ENCODE measurements around the gene TOMM20. TPM values are rescaled to one million over a fixed set of nuclear protein-coding genes. Genes with fewer than 3 reads are reported as not detected.
A peak's percentile ranks its signal among the peaks of the same experiment; 100 is the strongest.
"Not testable (repeated sequence)": the region's sequence is repeated elsewhere in the genome, so short reads cannot be mapped to it uniquely, and the experiment has no call there.

Gene TOMM20
- total RNA-seq, 2 experiments from 2014 or later = 72.2 to 81.7 TPM

DNA sequence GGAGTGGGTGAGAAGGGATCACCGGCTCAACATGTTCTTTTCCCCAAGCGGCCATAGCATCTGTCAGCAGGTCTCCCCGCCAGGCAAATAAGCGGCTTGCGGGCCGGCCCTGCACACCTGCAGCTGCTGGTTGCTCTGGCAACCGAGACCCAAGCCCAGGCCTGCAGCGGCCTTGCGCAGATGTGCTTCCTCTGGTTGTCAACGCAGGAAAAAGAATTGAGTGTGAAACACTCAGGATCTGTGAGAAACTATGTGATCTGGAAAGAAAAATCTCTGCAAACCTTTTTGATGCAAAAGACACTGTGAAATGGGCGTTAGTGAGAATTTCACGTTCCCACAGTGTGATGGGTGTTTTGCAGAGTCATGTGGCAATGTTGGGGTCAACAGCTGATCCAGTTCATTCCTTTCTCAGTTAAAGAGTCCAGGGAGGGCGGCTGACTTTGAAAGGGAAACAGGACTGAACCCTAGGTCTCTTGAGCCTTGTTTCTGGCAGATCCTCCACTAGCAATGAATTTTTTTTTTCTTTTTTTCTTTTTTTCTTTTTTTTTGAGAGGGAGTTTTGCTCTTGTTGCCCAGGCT, 28.4 kb downstream of the TOMM20 start:
- ChIA-PET POLR2A (interaction anchor here (0.6 kb wide), 1 partner anchor 227 kb away, joined by 3 read pairs; the partner anchor contains the start of gene ARID4B), CTCF (no interaction called here)
- ATAC-seq (no peak), DNase-seq (no peak)
- peaks cover 2% of the 10 kb centered on the region for H3K36me3 Mint-ChIP-seq (ENCODE audit: low read depth)
- no peak overlapping the region for H3K27ac Mint-ChIP-seq
- no peak overlapping the region for H3K4me3 Mint-ChIP-seq
- no peaks in the 10 kb centered on the region for H3K9me3 Mint-ChIP-seq (ENCODE audit: insufficient read depth)
- peaks cover 5% of the 10 kb centered on the region for H3K27me3 Mint-ChIP-seq (ENCODE audit: low read depth)
- H3K4me1 Mint-ChIP-seq (ENCODE audit: low read depth) = peaks cover 40% of the 10 kb centered on the region

- DNase-seq = no peak
- no peak for ATAC-seq
- ChIA-PET CTCF (interaction anchor here (0.6 kb wide), 1 partner anchor 500 kb away, joined by 3 read pairs; no protein-coding TSS in a partner anchor), POLR2A (no interaction called here)
- no peak overlapping the region for H3K27ac Mint-ChIP-seq
- H3K27me3 Mint-ChIP-seq (ENCODE audit: low read depth) = peaks cover 5% of the 10 kb centered on the region
- H3K9me3 Mint-ChIP-seq (ENCODE audit: insufficient read depth) = no peaks in the 10 kb centered on the region
- H3K4me1 Mint-ChIP-seq (ENCODE audit: low read depth) = peaks cover 29% of the 10 kb centered on the region
- H3K36me3 Mint-ChIP-seq (ENCODE audit: low read depth) = peaks cover 2% of the 10 kb centered on the region
- H3K4me3 Mint-ChIP-seq = no peak overlapping the region
Measured at GRCh38 chr1:235098991-235099390, 29.6 kb downstream of the TOMM20 start.

DNA sequence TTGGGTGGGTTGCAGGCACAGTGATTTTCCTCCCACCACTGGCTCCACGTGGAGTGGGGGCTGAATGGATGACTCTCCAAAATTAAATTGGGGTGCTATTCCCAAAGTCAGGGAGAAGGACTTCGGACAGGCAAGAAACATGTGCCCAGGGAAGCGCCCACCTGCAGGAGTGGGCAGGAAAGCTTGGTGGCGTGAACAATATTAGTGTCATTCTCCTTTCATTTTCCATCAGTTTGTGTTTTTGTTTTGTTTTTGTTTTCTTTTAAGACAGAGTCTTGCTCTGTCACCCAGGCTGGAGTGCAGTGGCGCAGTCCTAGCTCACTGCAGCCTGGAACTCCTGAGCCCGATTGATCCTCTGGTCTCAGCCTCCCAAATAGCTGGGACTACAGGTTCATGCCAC, 30.1 kb downstream of the TOMM20 start:
- H3K27ac Mint-ChIP-seq = no peak overlapping the region
- POLR2A ChIA-PET = no interaction called here
- H3K36me3 Mint-ChIP-seq (ENCODE audit: low read depth) = no peaks in the 10 kb centered on the region
- H3K27me3 Mint-ChIP-seq (ENCODE audit: low read depth) = peaks cover 5% of the 10 kb centered on the region
- no peaks in the 10 kb centered on the region for H3K9me3 Mint-ChIP-seq (ENCODE audit: insufficient read depth)
- DNase-seq (no peak), ATAC-seq (no peak)
- CTCF ChIA-PET = no interaction called here
- peaks cover 29% of the 10 kb centered on the region for H3K4me1 Mint-ChIP-seq (ENCODE audit: low read depth)
- H3K4me3 Mint-ChIP-seq = no peak overlapping the region

- H3K4me1 Mint-ChIP-seq (ENCODE audit: low read depth) = peaks cover 27% of the 10 kb centered on the region
- CTCF ChIA-PET = interaction anchor here (0.6 to 1.0 kb wide), 3 partner anchors 20 to 320 kb away, joined by 3 read pairs; no protein-coding TSS in a partner anchor
- H3K36me3 Mint-ChIP-seq (ENCODE audit: low read depth); H3K9me3 Mint-ChIP-seq (ENCODE audit: insufficient read depth); H3K27me3 Mint-ChIP-seq (ENCODE audit: low read depth); H3K27ac Mint-ChIP-seq; DNase-seq; POLR2A ChIA-PET; H3K4me3 Mint-ChIP-seq; ATAC-seq: not testable (repeated sequence)
Measured at GRCh38 chr1:235097501-235097900, 31.1 kb downstream of the TOMM20 start.

DNA sequence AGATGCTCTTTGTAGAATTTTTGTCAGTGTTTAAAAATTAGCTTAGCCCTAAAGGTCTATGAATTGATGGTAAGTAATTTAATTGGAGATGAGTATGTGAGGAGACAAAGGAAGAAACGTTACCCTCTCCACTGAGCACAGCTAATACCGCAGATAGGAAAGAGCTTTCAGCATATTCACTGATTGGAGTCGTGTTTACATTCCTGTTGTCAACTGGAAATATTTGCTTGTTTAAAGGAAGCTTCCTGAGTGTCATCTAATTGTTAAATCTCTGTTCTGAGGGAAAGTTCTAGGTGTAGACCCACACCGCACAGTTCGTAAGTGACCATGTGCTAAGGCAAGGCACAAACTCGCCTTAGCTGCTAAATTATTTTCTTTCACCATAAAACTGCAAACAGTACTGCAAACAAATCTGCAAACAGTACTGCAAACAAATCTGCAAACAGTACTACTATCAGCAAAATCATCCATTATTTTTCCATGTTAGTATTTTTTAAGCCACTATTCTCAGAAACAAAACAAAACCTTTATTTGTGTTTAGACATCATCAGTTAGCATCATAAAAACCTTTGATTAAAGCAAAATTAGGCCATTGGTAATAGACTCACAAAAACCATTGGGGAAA, 32.6 kb downstream of the TOMM20 start:
- H3K36me3 Mint-ChIP-seq (ENCODE audit: low read depth) = no peaks in the 10 kb centered on the region
- ATAC-seq (no peak), DNase-seq (no peak)
- peaks cover 5% of the 10 kb centered on the region for H3K27me3 Mint-ChIP-seq (ENCODE audit: low read depth)
- ChIA-PET CTCF (interaction anchor here (0.7 to 1.6 kb wide), 6 partner anchors 9 to 611 kb away, joined by 3 to 7 read pairs (median 5); no protein-coding TSS in a partner anchor), POLR2A (interaction anchor here (1.6 kb wide), 1 partner anchor 14 kb away, joined by 4 read pairs; no protein-coding TSS in a partner anchor)
- H3K9me3 Mint-ChIP-seq (ENCODE audit: insufficient read depth) = no peaks in the 10 kb centered on the region
- no peak overlapping the region for H3K27ac Mint-ChIP-seq
- H3K4me1 Mint-ChIP-seq (ENCODE audit: low read depth) = peaks cover 16% of the 10 kb centered on the region
- no peak overlapping the region for H3K4me3 Mint-ChIP-seq

DNA sequence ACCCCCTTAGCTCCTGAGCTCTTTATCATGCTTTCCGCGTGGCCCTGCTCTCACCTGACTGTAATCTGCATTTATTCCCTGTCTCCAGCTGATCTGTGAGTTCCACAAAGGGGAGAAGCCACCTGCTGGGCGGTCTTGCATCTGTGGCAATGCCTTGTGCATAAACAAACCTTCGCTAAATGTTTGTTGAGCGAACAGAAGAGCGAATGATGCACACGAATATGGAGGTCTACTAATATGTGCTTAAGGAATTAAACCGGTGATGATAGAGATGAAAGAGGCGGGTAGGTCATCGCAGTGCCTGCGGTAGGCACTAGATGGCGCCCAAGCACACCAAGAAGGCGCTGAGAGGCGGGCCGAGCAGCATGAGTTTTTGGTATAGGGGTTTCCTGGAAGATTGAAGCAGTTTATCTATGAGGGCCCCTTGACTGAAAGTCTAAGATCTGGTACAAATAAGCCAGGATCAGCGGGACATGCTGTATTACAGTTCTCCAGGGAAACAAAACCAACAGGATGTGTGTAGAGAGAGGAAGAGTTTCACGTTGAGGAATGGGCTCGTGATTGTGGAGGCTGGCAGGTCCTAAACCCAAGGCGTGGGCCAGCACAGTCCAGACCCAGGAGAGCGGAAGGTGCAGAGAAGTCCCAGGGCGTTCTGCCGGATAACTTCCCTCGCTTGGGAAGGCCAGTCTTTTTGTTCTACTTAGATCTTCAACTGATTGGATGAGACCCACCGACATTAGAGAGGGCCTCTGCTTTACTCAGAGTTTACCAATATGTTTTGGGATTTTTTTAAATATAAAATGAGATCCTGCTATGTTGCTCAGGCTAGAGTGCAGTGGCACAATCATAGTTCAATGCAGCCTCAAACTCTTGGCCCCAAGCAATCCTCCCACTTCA, 34.7 kb downstream of the TOMM20 start:
- CTCF ChIA-PET = interaction anchor here (0.6 to 2.0 kb wide), 22 partner anchors 9 to 607 kb away, joined by 3 to 18 read pairs (median 4); no protein-coding TSS in a partner anchor
- DNase-seq (peak; percentile 89), ATAC-seq (peak; percentile 92)
- H3K36me3 Mint-ChIP-seq (ENCODE audit: low read depth) = no peaks in the 10 kb centered on the region
- H3K9me3 Mint-ChIP-seq (ENCODE audit: insufficient read depth) = no peaks in the 10 kb centered on the region
- H3K27ac Mint-ChIP-seq = peak overlapping the region; percentile 60
- no peak overlapping the region for H3K4me3 Mint-ChIP-seq
- POLR2A ChIA-PET = no interaction called here
- peaks cover 5% of the 10 kb centered on the region for H3K27me3 Mint-ChIP-seq (ENCODE audit: low read depth)
- peaks cover 19% of the 10 kb centered on the region for H3K4me1 Mint-ChIP-seq (ENCODE audit: low read depth)

DNA sequence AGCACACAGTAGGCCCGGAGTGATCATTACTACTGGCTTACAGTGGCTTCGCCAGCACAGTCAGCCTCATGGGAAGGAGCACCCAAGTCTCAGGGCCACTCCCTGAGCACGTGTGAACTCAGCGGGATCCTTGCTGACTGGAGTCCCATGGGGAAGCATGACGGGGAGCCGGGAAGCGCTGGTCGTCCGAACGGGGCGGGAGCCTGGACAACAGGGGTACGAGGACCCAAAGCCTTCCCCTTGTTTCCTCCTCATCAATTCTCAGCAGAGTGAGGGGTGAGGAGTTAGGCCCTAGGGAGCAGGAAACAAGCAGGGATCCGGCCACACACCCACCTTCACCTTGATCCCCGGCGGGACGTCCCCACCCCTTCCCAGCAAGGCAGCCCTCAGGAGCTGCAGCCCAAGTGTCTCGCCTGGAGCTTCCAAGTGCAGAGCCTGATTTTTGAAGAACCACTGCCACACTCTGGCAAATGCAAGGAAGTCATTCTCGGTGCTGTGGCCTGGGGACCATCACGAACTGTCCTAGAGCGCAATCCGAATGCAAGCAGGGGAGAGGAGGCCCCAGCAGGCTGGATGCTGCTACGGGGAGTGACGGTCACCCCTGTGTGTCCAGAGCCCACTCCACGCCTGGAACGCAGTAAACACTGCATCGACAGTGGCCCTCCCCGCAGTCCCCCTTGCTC, 35.5 kb downstream of the TOMM20 start:
- no peaks in the 10 kb centered on the region for H3K9me3 Mint-ChIP-seq (ENCODE audit: insufficient read depth)
- peaks cover 5% of the 10 kb centered on the region for H3K27me3 Mint-ChIP-seq (ENCODE audit: low read depth)
- H3K4me1 Mint-ChIP-seq (ENCODE audit: low read depth) = peaks cover 19% of the 10 kb centered on the region
- no peak for DNase-seq
- no peak overlapping the region for H3K27ac Mint-ChIP-seq
- H3K4me3 Mint-ChIP-seq = no peak overlapping the region
- ATAC-seq = peak; percentile 24
- H3K36me3 Mint-ChIP-seq (ENCODE audit: low read depth) = no peaks in the 10 kb centered on the region
- ChIA-PET POLR2A (no interaction called here), CTCF (interaction anchor here (0.6 to 2.0 kb wide), 18 partner anchors 9 to 606 kb away, joined by 3 to 18 read pairs (median 4); no protein-coding TSS in a partner anchor)

DNA sequence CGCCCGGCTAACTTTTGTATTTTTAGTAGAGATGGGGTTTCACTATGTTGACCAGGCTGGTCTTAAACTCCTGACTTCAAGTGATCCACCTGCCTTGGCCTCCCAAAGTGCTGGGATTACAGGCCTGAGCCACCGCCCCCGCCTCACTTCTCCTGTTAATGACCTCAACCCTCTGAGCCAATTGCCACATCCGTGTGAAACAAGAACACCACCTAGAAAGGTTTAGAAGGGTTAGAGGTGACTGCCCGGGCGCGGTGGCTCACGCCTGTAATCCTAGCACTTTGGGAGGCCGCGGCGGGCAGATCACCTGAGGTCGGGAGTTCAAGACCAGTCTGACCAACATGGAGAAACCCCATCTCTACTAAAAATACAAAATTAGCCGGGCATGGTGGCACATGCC, 36.2 kb downstream of the TOMM20 start:
- POLR2A ChIA-PET, DNase-seq: not testable (repeated sequence)
- CTCF ChIA-PET = interaction anchor here (1.3 kb wide), 1 partner anchor 593 kb away, joined by 4 read pairs; no protein-coding TSS in a partner anchor

GRCh38 chr1:235092045-235092406, 36.6 kb downstream of the TOMM20 start:
- DNase-seq; H3K27me3 Mint-ChIP-seq (ENCODE audit: low read depth); H3K4me3 Mint-ChIP-seq; H3K36me3 Mint-ChIP-seq (ENCODE audit: low read depth); POLR2A ChIA-PET; H3K9me3 Mint-ChIP-seq (ENCODE audit: insufficient read depth); H3K27ac Mint-ChIP-seq; ATAC-seq: not testable (repeated sequence)
- CTCF ChIA-PET = interaction anchor here (1.0 to 1.3 kb wide), 3 partner anchors 12 to 593 kb away, joined by 3 to 4 read pairs (median 3); no protein-coding TSS in a partner anchor
- H3K4me1 Mint-ChIP-seq (ENCODE audit: low read depth) = peaks cover 19% of the 10 kb centered on the region

More for the DNA sequence above, 36.2 kb downstream of the TOMM20 start:
- not testable (repeated sequence) for H3K27me3 Mint-ChIP-seq (ENCODE audit: low read depth); H3K4me3 Mint-ChIP-seq; H3K27ac Mint-ChIP-seq; H3K9me3 Mint-ChIP-seq (ENCODE audit: insufficient read depth); ATAC-seq; H3K36me3 Mint-ChIP-seq (ENCODE audit: low read depth)
- H3K4me1 Mint-ChIP-seq (ENCODE audit: low read depth) = peaks cover 19% of the 10 kb centered on the region

GRCh38 chr1:235091319-235092044, 37.2 kb downstream of the TOMM20 start:
- CTCF ChIA-PET = interaction anchor here (1.0 to 1.4 kb wide), 4 partner anchors 13 to 595 kb away, joined by 3 to 4 read pairs (median 4); no protein-coding TSS in a partner anchor
- DNase-seq; H3K9me3 Mint-ChIP-seq (ENCODE audit: insufficient read depth): not testable (repeated sequence)

More at GRCh38 chr1:235091319-235092044, 37.2 kb downstream of the TOMM20 start:
- not testable (repeated sequence) for ATAC-seq; H3K27me3 Mint-ChIP-seq (ENCODE audit: low read depth); H3K27ac Mint-ChIP-seq; H3K4me3 Mint-ChIP-seq; H3K36me3 Mint-ChIP-seq (ENCODE audit: low read depth)
- H3K4me1 Mint-ChIP-seq (ENCODE audit: low read depth) = peaks cover 19% of the 10 kb centered on the region
- POLR2A ChIA-PET = interaction anchor here (0.8 kb wide), 1 partner anchor 480 kb away, joined by 3 read pairs; no protein-coding TSS in a partner anchor
